ENCODE data around the gene JUN. TPM values are rescaled to one million over a fixed set of nuclear protein-coding genes. Genes with fewer than 3 reads are reported as not detected.

The JUN gene
- polyA plus RNA-seq, 3 donors = 109 to 212 (median 113) TPM

GRCh38 chr1:58764294-58764978 is 19.4 kb downstream of the JUN start:
- DNase-seq (ENCODE audit: low read depth in 3 of 3, low spot score in 2 of 3) = no peak

DNA sequence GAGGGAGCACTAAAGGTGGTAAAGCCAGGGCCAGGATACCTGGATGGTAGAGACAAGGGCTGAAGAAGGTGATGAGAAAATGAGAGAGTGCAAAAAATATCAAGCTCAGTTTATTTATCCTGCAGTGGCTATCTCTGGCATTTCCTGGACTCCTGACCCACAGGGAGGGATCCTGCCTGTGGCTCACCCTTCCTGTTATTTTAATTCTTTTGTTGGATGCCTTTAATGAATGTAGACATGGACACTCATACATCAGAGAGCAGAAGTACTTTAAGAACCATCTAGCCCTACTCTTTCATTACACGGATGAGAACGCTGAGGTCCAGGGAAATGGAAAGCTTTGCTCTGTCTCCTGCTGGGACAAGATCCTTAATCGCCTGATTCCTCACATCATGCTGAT is 20.6 kb downstream of the JUN start:
- DNase-seq (ENCODE audit: low read depth in 3 of 3, low spot score in 2 of 3) = no peak

DNA sequence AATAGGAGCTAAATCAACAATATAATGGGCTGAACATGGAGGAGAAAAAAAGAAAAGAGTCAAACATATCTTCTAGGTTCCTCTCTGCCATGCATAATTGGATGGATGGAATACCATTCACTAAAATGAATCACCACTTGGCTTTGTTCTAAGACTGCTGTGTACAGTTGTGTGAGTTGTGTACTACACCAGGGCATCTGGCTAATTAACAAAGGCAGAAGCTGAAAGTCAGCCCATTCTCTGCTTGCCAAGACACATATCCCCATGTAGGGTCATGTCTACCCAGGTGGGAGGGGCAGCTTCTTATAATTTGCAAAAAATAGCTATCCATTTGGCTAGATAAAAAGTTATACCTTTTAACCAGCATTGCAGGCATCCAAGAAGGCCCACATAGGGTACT is 21.0 kb downstream of the JUN start:
- no peak for DNase-seq (ENCODE audit: low read depth in 3 of 3, low spot score in 2 of 3)

- DNase-seq (ENCODE audit: low read depth in 3 of 3, low spot score in 2 of 3) = no peak
Observed at GRCh38 chr1:58755468-58755872, 28.4 kb downstream of the JUN start.

GRCh38 chr1:58754683-58755467 is 29.0 kb downstream of the JUN start:
- DNase-seq (ENCODE audit: low read depth in 3 of 3, low spot score in 2 of 3) = no peak

GRCh38 chr1:58754073-58754613 is 29.7 kb downstream of the JUN start:
- DNase-seq (ENCODE audit: low read depth in 3 of 3, low spot score in 2 of 3) = no peak

GRCh38 chr1:58753431-58753866 is 30.4 kb downstream of the JUN start:
- no peak for DNase-seq (ENCODE audit: low read depth in 3 of 3, low spot score in 2 of 3)

DNA sequence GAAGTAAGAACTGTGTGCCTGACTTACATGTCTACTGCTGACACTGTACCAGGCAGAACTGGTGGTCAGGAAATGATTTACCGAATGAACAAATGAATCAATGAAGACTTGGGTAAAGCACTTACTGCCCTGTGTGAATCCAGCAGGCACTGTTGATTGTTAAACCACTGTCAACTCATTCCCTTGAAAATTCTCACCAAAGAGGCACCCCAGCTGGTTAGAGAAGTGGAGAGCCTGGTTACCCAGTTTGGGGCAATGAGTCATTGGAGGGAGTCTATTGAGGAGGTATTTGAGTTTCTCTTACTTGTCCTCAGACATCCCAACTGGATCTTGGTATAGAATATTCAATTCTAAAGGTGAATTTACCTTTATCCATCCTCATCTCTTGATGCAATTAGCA is 34.2 kb downstream of the JUN start:
- DNase-seq (ENCODE audit: low read depth in 3 of 3, low spot score in 2 of 3) = no peak

GRCh38 chr1:58748666-58749065 is 35.2 kb downstream of the JUN start:
- no peak for DNase-seq (ENCODE audit: low read depth in 3 of 3, low spot score in 2 of 3)

DNA sequence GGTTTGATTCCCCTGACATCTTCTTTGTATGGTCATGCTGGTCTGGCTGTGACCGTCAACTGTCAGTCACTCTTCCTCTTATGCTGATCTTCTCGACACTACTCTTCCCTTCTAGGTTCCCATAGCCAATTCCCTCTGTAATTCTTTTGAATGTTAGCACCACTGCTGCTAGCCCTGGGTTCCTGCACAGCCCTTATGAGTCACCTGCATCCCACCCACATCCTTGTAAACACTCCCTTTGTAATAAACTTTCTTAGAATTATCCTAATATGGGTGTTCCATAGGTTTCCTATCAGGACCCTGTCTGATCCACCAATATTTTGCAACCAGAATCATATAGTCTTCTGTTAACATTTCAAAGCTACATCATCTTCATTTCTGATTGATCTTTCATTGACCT is 37.1 kb downstream of the JUN start:
- DNase-seq (ENCODE audit: low read depth in 3 of 3, low spot score in 2 of 3) = no peak

- DNase-seq (ENCODE audit: low read depth in 3 of 3, low spot score in 2 of 3) = no peak
Observed at GRCh38 chr1:58746182-58746581, 37.7 kb downstream of the JUN start.

DNA sequence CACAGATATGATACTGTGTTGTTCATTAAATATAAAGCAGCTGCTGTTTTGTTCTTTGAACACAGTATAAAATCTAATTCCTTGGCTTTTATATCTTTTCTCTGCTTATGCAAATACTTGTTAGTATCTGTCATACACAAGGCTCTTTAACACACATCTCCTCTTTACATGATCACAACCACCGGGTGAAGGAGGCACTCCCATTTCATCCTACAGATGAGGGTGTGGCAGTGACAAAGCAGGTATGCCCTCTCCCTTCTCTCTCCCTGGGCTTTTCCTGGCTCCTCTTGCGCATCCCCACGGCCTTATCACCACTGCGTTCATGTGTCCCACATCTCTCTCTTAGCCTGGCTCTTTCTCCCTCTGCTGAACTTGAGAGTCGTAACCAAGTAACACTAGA is 38.2 kb downstream of the JUN start:
- no peak for DNase-seq (ENCODE audit: low read depth in 3 of 3, low spot score in 2 of 3)

GRCh38 chr1:58745117-58745516 is 38.7 kb downstream of the JUN start:
- DNase-seq (ENCODE audit: low read depth in 3 of 3, low spot score in 2 of 3) = no peak

DNA sequence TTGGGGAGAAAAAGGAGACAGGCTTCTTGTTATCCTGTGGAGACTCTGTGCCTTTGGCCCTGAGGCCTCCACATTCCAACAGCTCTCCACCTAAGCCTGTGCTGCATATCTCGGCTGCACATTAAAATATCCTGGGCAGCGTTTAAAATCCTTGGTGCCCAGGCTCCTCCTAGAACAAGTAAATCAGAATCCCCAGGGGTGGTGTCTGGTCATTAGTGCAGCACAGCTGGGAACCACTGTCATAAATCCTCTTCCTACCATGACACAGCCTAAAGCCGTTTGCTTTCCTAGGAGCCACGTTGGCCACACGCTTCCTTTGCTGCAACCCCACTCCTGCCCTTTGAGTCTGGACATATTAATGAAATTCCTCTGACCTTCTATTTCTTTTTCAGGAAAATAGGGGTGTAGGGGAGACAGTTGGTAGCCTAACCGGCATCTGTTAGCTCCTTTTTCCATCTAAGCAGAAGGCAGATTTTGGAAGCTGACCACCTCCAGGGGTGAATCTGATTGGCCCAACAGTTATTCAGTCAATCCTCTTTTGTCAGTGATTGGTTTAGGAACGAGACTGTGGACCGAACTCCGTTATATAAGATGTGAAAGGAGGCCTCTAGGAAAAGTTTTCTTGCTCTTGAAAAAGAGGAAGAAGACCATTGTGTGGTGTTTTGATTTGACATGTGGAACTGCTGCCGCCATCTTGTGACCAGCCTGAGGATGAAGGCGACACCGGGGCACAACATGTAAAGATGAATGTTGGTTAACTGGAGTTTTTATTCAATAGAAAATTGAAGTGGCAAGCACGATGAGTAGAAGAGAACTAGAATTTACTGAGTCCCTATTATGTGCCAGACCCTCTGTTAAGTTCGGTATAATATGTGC is 41.9 kb downstream of the JUN start:
- DNase-seq (ENCODE audit: low read depth in 3 of 3, low spot score in 2 of 3) = no peak

DNA sequence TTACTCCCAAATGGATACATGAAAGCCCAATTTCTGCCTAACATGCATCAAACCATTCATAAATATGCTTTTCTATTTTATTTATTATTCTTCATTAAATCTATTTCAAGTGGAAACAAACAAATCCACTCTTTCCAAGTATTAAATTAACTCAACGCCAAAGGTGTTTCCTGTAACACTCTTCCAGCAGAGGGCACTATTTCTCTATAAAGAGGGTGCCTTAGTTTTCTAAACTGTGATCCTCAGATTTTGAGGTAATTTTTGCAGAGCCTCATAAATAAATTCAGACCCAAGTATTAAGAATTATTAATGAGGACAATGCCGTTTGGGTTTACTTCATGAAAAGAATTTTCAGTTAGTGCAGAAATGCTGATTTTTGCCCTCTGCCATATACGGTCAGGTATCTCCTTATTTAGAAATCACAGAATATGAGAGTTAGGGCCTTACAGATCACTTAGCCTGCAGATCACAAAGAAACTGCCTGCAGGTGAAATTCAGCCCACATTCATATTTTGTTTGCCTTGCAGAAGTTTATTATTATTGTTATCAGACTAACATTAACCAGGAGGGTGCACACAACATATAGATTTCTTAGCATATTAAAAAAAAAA is 43.9 kb downstream of the JUN start:
- DNase-seq (ENCODE audit: low read depth in 3 of 3, low spot score in 2 of 3) = peak in 2 of 3 donors; percentile 65 to 67

GRCh38 chr1:58738876-58739275 is 45.0 kb downstream of the JUN start:
- DNase-seq (ENCODE audit: low read depth in 3 of 3, low spot score in 2 of 3) = no peak

DNA sequence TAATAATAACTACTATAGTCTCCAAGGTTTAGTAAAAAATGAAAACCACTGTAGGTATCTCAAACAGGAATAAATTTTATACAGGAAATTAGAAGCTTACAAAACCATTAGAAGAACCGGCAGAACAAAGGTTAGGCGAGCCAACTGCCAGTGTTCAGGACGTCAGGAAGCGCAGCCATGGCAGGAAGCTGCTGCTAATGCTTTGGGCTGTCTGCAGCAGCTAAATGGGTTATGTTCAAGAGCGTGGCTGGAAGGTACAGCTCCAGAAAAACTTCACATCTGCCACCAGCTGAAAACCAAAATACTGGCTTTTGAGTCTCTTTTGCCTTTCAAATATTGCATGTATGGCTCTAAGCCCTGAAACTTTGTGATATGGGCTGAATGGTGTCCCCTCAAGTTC is 48.3 kb downstream of the JUN start:
- no peak for DNase-seq (ENCODE audit: low read depth in 3 of 3, low spot score in 2 of 3)

GRCh38 chr1:58734630-58735029 is 49.2 kb downstream of the JUN start:
- DNase-seq (ENCODE audit: low read depth in 3 of 3, low spot score in 2 of 3) = no peak

GRCh38 chr1:58732087-58732775 is 51.6 kb downstream of the JUN start:
- DNase-seq (ENCODE audit: low read depth in 3 of 3, low spot score in 2 of 3) = no peak
